PFSK-1 (cell line): Measurements from ENCODE around the gene ZMYM1.

ENCODE experiments used
- FOXP2 ChIP-seq: optimal IDR thresholded peaks from 2 replicates; pipeline ENCODE3; 2011; ENCODE audit warnings: borderline replicate concordance, control low read depth, inconsistent platforms; ENCODE audit not compliant: insufficient read depth; ENCODE audit errors: extremely low read length, extremely low read depth
- POLR2AphosphoS5 ChIP-seq: IDR thresholded peaks from 2 replicates; pipeline ENCODE4 v1.6.1; 2012; ENCODE audit warnings: low read depth, mild to moderate bottlenecking, control low read depth, low read length, moderate library complexity
- SIN3A ChIP-seq: IDR thresholded peaks from 2 replicates; pipeline ENCODE4 v1.6.1; 2012; ENCODE audit warnings: mild to moderate bottlenecking, low read length, moderate library complexity, borderline replicate concordance; ENCODE audit not compliant: insufficient read depth
- TAF1 ChIP-seq: IDR thresholded peaks from 2 replicates; pipeline ENCODE4 v1.6.1; 2012; ENCODE audit warnings: low read length, control low read depth, borderline replicate concordance; ENCODE audit not compliant: insufficient read depth
- TF ChIP-seq, protein P1 (sequence below), 2 experiments: IDR thresholded peaks; 2 replicates each; pipeline versions ENCODE4 v1.6.1 to v1.8.0; 2011 to 2012; ENCODE audit warnings: low read depth in 2 of 2, low read length in 2 of 2, control low read depth in 1 of 2, inconsistent platforms in 1 of 2, mild to moderate bottlenecking in 1 of 2, moderate library complexity in 1 of 2; ENCODE audit not compliant: insufficient read depth in 1 of 2

Gene ZMYM1

DNA sequence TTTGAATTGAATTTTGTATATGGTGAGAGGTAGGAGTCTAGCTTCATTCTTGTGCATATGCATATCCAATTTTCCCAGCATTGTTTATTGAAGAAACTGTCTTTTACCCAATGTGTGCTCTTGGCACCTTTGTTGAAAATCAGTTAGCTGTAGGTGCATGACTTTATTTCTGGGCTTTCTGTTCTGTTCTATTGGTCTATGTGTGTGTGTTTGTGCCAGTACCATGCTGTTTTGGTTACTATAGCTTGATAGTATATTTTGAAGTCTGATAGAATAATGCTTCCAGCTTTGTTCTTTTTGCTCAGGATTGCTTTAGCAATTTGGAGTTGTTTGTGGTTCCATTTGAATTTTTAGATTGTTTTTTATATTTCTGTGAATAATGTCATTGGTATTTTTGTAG lies 9.4 kb upstream of the ZMYM1 start:
- no peak for TF ChIP-seq TAF1
- TF ChIP-seq POLR2AphosphoS5 = no peak
- TF ChIP-seq FOXP2 = no peak
- TF ChIP-seq, protein P1, sequence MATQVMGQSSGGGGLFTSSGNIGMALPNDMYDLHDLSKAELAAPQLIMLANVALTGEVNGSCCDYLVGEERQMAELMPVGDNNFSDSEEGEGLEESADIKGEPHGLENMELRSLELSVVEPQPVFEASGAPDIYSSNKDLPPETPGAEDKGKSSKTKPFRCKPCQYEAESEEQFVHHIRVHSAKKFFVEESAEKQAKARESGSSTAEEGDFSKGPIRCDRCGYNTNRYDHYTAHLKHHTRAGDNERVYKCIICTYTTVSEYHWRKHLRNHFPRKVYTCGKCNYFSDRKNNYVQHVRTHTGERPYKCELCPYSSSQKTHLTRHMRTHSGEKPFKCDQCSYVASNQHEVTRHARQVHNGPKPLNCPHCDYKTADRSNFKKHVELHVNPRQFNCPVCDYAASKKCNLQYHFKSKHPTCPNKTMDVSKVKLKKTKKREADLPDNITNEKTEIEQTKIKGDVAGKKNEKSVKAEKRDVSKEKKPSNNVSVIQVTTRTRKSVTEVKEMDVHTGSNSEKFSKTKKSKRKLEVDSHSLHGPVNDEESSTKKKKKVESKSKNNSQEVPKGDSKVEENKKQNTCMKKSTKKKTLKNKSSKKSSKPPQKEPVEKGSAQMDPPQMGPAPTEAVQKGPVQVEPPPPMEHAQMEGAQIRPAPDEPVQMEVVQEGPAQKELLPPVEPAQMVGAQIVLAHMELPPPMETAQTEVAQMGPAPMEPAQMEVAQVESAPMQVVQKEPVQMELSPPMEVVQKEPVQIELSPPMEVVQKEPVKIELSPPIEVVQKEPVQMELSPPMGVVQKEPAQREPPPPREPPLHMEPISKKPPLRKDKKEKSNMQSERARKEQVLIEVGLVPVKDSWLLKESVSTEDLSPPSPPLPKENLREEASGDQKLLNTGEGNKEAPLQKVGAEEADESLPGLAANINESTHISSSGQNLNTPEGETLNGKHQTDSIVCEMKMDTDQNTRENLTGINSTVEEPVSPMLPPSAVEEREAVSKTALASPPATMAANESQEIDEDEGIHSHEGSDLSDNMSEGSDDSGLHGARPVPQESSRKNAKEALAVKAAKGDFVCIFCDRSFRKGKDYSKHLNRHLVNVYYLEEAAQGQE (IDR thresholded peaks at IDR 0.05; ENCODE audit: insufficient read depth in 1 of 2, low read depth in 2 of 2, low read length in 2 of 2) = no peak
- TF ChIP-seq SIN3A = no peak

DNA sequence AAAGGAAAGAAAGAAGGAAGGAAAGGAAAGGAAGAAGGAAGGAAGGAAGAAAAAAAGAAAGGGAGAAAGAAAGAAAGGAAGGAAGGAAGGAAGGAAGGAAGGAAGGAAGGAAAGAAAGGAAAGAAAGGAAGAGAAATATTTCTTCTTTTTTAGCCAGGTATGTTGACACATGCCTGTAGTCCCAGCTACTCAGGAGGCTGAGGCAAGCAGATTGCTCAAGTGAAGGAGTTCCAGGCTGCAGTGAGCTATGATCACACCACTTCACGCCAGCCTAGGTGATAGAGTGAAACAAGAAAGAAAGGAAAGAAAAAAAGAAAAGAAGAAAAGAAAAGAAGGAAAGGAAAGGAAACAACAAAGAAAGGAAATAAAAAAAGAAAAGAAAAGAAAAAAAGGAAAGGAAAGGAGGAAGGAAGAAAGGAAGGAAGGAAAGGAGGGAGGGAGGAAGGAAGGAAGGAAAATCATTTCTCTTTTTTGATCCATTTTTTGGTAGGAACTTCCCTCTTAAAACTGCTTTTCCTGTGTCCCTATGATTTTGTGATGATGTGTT lies 5.8 kb upstream of the ZMYM1 start:
- no peak for TF ChIP-seq POLR2AphosphoS5
- TF ChIP-seq TAF1 = no peak
- TF ChIP-seq SIN3A = no peak
- TF ChIP-seq, protein P1 (IDR thresholded peaks at IDR 0.05; ENCODE audit: insufficient read depth in 1 of 2, low read depth in 2 of 2, low read length in 2 of 2) = no peak
- no peak for TF ChIP-seq FOXP2

DNA sequence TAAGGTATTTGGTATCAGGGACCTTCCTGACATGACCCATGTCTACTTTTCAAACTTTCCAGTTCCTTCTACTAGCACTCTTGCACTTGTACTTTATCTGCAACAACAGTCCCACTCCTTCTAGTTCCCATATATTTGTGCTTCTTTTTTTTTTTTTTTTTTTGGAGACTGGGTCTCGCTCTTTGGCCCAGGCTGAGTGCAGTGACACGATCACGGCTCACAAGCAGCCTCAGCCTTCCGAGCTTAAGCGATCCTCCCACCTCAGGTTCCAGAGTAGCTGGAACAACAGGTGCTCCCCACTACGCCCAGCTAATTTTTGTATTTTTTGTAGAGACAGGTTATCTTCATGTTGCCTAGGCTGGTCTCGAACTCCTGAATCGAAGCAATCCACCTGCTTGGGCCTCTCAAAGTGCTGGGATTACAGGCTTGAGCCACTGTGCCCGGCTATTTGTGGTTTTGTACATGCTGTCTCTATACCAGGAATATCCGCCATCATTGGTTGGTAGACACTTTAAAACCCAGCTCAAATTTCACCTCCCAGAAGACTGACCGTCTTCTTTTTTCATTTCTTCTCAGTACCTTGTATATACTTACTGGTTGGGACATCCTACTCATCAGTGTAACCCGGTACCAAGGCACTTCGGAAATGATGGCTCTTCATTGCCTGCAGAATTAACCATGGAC lies 1.1 kb downstream of the ZMYM1 start:
- TF ChIP-seq POLR2AphosphoS5 = no peak
- TF ChIP-seq TAF1 = no peak
- TF ChIP-seq FOXP2 = no peak
- no peak for TF ChIP-seq SIN3A
- TF ChIP-seq, protein P1 (IDR thresholded peaks at IDR 0.05; ENCODE audit: insufficient read depth in 1 of 2, low read depth in 2 of 2, low read length in 2 of 2) = no peak

DNA sequence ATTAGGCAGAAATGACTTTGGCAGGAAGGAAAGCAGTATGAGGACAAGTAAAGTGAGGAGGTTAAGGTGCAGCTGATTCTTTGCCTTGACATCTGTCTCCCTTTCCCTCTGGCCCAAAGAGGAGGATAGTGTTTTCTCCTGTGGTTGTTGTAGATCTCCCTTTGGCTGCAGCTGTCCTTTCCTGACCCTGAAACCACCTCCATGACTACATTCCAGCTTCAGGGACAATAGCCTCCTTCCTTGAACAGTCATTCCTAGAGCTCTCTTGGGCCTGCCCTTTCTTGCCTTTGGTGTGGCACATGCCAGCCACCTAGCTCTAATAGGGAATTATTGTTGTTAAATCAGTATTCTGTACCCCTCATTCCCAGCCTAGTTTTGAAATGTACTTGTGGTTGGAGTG lies 6.2 kb downstream of the ZMYM1 start:
- TF ChIP-seq, protein P1 (IDR thresholded peaks at IDR 0.05; ENCODE audit: insufficient read depth in 1 of 2, low read depth in 2 of 2, low read length in 2 of 2) = no peak

DNA sequence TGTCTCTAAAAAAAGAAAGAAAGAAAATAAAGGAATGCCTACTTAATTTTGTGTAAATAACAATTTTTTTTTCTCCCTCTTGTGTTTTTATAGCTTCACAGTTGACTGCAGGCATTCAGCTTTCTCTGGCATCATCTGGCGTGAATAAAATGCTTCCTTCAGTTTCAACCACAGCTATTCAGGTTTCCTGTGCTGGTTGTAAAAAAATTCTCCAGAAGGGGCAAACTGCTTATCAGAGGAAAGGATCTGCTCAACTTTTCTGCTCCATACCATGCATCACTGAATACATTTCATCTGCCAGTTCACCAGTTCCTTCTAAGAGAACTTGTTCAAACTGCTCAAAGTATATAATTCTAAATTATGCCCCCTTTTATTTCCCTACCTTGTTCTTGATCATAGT lies 18.0 kb downstream of the ZMYM1 start:
- TF ChIP-seq TAF1 (no peak), POLR2AphosphoS5 (no peak), SIN3A (no peak), FOXP2 (no peak)
- TF ChIP-seq, protein P1 (IDR thresholded peaks at IDR 0.05; ENCODE audit: insufficient read depth in 1 of 2, low read depth in 2 of 2, low read length in 2 of 2) = no peak
